ENCODE data around the gene CAPZA1.
"Not testable (repeated sequence)": the region's sequence is repeated elsewhere in the genome, so short reads cannot be mapped to it uniquely, and the experiment has no call there.

Gene CAPZA1

GRCh38 chr1:112619518-112620376 is at the start of gene CAPZA1:
Gene CAPZA1 (plus strand): TSS chr1:112619832. CDS start chr1:112619845, 13 bp downstream.
- peak; percentile 96 for DNase-seq

- no peak for DNase-seq
Observed at GRCh38 chr1:112575154-112575804, 44.4 kb upstream of the CAPZA1 start.

- DNase-seq, result no peak
Observed at GRCh38 chr1:112576240-112576639, 43.4 kb upstream of the CAPZA1 start.

GRCh38 chr1:112579801-112580510 is 39.7 kb upstream of the CAPZA1 start:
- DNase-seq, result no peak

- no peak for DNase-seq
Observed at GRCh38 chr1:112581586-112582192, 37.9 kb upstream of the CAPZA1 start.

GRCh38 chr1:112583366-112583765 is 36.3 kb upstream of the CAPZA1 start:
- no peak for DNase-seq

- DNase-seq, result no peak
Observed at GRCh38 chr1:112589766-112590165, 29.9 kb upstream of the CAPZA1 start.

- no peak for DNase-seq
Observed at GRCh38 chr1:112594208-112594876, 25.3 kb upstream of the CAPZA1 start.

- DNase-seq, result no peak
Observed at GRCh38 chr1:112599477-112599876, 20.2 kb upstream of the CAPZA1 start.

- no peak for DNase-seq
Observed at GRCh38 chr1:112603012-112603411, 16.6 kb upstream of the CAPZA1 start.

- no peak for DNase-seq
Observed at GRCh38 chr1:112603541-112603940, 16.1 kb upstream of the CAPZA1 start.

GRCh38 chr1:112605633-112606327 is 13.9 kb upstream of the CAPZA1 start:
- peak; percentile 51 for DNase-seq

GRCh38 chr1:112614460-112615065 is 5.1 kb upstream of the CAPZA1 start:
- DNase-seq, result no peak

GRCh38 chr1:112618114-112618720 is 1.4 kb upstream of the CAPZA1 start:
- peak; percentile 58 for DNase-seq

GRCh38 chr1:112618721-112619517 is 713 bp upstream of the CAPZA1 start, which contains the start of gene ST7L:
Gene ST7L (minus strand): TSS chr1:112619141. CDS start chr1:112619113, 28 bp downstream.
- DNase-seq, result peak; percentile 61

GRCh38 chr1:112620377-112620695 is 704 bp downstream of the CAPZA1 start:
- DNase-seq, result no peak

- DNase-seq, result not testable (repeated sequence)
Observed at GRCh38 chr1:112624493-112624892, 4.9 kb downstream of the CAPZA1 start.

- no peak for DNase-seq
Observed at GRCh38 chr1:112625696-112626095, 6.1 kb downstream of the CAPZA1 start.

GRCh38 chr1:112626193-112626592 is 6.6 kb downstream of the CAPZA1 start:
- DNase-seq, result no peak

GRCh38 chr1:112626887-112627286 is 7.3 kb downstream of the CAPZA1 start:
- DNase-seq, result no peak

Data from activated CD4-positive, alpha-beta T cell treated with anti-CD3 and anti-CD28 coated beads, Interleukin-2, amount 50 U/mL, for 16 hours (primary cell).